DND-41 (cell line): ENCODE results near the gene LOC101059915.
"Not testable (repeated sequence)": the region's sequence is repeated elsewhere in the genome, so short reads cannot be mapped to it uniquely, and the experiment has no call there.

Experiments used
- CTCF ChIP-seq: IDR thresholded peaks from 2 replicates; pipeline ENCODE4 v1.5.1; 2012; ENCODE audit warnings: borderline replicate concordance, low read length, moderate library complexity, mild to moderate bottlenecking; ENCODE audit not compliant: poor library complexity, severe bottlenecking; ENCODE audit errors: extremely low read depth
- EZH2 ChIP-seq: IDR thresholded peaks from 3 replicates; pipeline ENCODE4 v1.6.1; 2012; ENCODE audit warnings: borderline replicate concordance, low read depth, mild to moderate bottlenecking, moderate library complexity, low read length, inconsistent platforms; ENCODE audit not compliant: severe bottlenecking

GRCh38 chrX:71699023-71699344 is 31.6 kb downstream of the LOC101059915 start:
- TF ChIP-seq CTCF, EZH2: not testable (repeated sequence)
